Urinary bladder (tissue), 4 donors: ENCODE data around the gene TRIM44. TPM values are rescaled to one million over a fixed set of nuclear protein-coding genes. Genes with fewer than 3 reads are reported as not detected.
"Not testable (repeated sequence)": the region's sequence is repeated elsewhere in the genome, so short reads cannot be mapped to it uniquely, and the experiment has no call there.

Experiments used
- DNase-seq: peaks from one replicate; pipeline ENCODE4 v3.0.0-alpha.2; 2015; ENCODE audit errors: extremely low spot score
- H3K27ac ChIP-seq: one replicate; pipeline ENCODE4 v1.5.1; 2013; ENCODE audit warnings: low read depth, mild to moderate bottlenecking, moderate library complexity
- H3K36me3 ChIP-seq: one replicate; pipeline ENCODE4 v1.6.1; 2013; ENCODE audit warnings: mild to moderate bottlenecking, moderate library complexity; ENCODE audit not compliant: insufficient read depth
- H3K4me1 ChIP-seq: one replicate; pipeline ENCODE4 v1.6.1; 2013; ENCODE audit warnings: mild to moderate bottlenecking, moderate library complexity; ENCODE audit not compliant: insufficient read depth
- H3K4me3 ChIP-seq: one replicate; pipeline ENCODE4 v1.5.1; 2013; ENCODE audit warnings: low read depth, low read length
- WGBS: extraction: QIAGEN DNeasy Blood & Tissue Kit; methylation state at CpG from one replicate; pipeline ENCODE4 v1.1.7; 2013; 5-methylcytosine and 5-hydroxymethylcytosine counted together
- polyA plus RNA-seq: library from polyadenylated mRNA; stranded (reverse); fragments of 200-250 nt; gene quantifications from one replicate; pipeline ENCODE4 v1.2.3, GENCODE V29; 2013
- total RNA-seq: library from RNA; depleted of rRNA; stranded (reverse); fragments of >200 nt; gene quantifications from one replicate; pipeline ENCODE4 v1.2.3, GENCODE V29; 2014
- donor health status: healthy with polysubstance abuse.
- donor health status: healthy.

The TRIM44 gene
- total and polyA plus RNA-seq, 2 donors = 16.0 to 24.3 TPM

DNA sequence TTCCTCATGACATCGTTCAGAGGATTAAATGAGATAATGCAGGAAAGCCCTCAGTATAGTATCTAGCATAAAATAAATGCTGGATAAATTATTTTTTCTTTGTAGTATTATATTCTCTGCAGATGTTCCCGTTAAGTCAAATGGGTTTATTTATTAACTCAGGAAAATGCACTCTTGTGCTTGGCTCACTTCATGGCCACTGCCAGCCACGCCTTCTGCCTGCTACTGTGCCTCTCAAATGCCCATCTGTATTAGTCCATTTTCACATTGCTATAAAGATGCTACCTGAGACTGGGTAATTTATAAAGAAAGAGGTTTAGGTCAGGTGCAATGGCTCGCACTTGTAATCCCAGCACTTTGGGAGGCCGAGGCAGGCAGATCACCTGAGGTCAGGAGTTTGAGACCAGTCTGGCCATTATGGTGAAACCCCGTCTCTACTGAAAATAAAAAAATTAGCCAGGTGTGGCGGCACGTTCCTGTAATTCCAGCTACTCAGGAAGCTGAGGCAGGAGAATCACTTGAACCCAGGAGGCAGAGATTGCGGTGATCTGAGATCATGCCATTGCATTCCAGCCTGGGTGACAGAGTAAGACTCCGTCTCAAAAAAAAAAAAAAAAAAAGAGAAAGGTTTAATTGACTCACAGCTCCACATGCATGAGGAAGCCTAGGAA lies 176.3 kb downstream of the TRIM44 start:
- not testable (repeated sequence) for H3K4me1 ChIP-seq

DNA sequence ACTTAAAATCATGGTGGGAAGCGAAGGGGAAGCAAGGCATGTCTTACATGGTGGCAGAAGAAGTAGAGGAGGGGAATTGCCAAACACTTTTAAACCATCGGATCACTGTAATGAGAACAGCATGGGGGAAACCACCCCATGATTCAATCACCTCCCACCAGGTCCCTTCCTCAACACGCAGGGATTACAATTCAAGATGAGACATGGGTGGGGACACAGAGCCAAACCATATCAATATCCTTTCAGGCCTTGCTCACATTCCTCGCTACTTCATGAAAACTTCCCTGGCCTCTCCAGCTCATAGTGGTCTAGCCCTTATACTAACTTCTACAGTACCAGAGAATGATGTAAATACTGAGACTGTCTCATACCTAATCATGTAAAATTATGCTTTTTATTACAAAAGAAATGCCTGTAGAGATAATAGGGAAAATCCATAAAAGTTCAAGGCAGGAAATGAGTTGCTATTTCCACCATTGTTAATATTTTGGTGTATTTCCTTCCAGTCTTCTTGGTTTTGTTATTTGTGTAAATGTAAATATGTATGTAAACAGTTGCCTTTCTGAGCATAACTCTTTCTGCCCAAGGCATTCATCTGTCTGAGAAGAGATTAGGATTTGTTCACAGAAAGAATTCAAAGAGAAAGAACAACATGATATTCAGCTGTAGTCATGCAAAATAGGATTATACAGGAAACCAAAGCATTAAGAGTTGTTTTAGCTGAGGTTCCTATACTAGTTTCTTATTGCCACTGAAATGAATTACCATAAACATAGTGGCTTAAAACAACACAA lies 177.0 kb downstream of the TRIM44 start:
- no peaks in the 10 kb centered on the region for H3K36me3 ChIP-seq
- no peaks in the 10 kb centered on the region for H3K4me1 ChIP-seq
- no peak overlapping the region for H3K4me3 ChIP-seq
- no peak for DNase-seq
- WGBS = 95% methylated on average over 4 of the region's 4 CpGs
- no peak overlapping the region for H3K27ac ChIP-seq

More for the DNA sequence above, 176.3 kb downstream of the TRIM44 start:
- H3K27ac ChIP-seq, H3K4me3 ChIP-seq, DNase-seq, H3K36me3 ChIP-seq: not testable (repeated sequence)
- 92% methylated on average over 10 of the region's 10 CpGs for WGBS

DNA sequence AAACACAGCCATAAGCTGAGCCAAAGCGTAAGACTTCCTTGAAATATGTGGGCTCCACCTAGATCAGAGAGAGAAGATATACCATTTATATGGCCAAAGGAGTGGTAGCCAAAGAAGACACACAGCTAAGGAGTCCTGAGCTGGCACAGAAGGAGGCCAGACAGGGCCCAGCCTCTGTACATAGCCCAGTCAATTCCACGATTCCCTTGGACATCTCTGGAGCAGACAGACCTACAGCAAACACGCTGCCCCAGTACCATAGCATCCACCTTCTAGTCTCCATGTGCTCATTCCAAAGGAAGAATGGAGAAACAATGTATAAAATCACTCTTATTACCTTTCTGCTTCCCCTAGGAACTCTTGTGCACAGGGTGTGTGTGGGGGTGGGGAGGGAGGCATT lies 179.2 kb downstream of the TRIM44 start:
- Histone ChIP-seq H3K36me3 (no peaks in the 10 kb centered on the region), H3K4me1 (no peaks in the 10 kb centered on the region), H3K27ac (no peak overlapping the region), H3K4me3 (no peak overlapping the region)
- DNase-seq = no peak
- 92% methylated on average over 3 of the region's 3 CpGs for WGBS

DNA sequence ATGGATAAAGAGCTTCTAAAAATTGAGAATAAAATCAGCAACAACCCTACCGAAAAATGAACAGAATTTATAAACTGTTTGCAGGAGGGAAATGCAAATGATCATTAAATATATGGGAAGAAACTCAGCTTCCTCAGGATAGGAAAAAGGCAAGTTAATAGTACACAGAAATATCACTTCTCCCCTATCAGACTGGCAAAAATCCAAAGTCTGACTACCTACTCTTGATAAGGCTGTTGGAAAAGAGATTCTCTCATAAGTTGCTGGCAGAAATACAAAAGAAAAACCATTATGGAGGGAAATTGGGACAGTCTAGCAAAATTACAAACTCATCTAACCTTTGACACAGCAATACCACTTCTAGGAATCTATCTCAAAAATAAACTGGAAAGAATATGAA lies 180.4 kb downstream of the TRIM44 start:
- WGBS = 0% methylated on average over 1 of the region's 1 CpG
- H3K27ac ChIP-seq = no peak overlapping the region
- H3K36me3 ChIP-seq = no peaks in the 10 kb centered on the region
- no peak for DNase-seq
- H3K4me1 ChIP-seq = no peaks in the 10 kb centered on the region
- H3K4me3 ChIP-seq = no peak overlapping the region

DNA sequence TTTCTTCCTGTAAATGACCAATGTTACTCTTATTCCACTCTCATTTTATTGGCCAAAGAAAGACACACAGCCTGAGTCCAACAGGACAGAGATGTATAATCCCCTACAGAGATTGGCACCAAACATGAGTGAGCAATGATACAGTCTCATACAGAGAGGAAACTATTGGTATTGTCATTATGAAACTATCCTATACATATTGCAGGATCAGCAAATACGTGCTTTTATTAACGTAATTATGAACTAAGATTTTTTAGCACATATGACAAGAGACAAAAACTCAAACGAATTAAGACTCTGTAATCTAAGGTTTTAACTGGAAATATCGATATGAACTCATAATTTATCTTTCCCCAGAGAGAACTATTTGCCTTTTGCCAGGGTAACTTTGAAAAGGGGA lies 182.0 kb downstream of the TRIM44 start:
- DNase-seq = no peak
- WGBS = 68% methylated on average over 4 of the region's 4 CpGs
- Histone ChIP-seq H3K4me1 (no peaks in the 10 kb centered on the region), H3K27ac (no peak overlapping the region), H3K36me3 (no peaks in the 10 kb centered on the region), H3K4me3 (no peak overlapping the region)

DNA sequence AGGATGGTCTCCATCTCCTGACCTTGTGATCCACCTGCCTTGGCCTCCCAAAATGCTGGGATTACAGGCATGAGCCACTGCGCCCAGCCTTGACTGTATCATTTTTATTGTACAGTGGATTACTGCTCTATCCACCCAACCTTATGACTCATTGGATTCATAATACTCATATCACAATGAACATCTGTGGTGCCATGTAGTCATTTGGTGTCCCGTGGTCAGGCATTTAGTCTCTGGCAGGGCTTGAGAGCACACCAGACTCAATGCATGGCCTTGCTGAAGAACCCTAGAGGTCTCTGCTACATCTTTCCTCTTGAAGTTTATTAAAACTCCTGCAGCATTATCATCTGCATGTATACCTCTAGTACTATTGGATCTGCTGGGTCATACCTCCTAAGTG lies 183.3 kb downstream of the TRIM44 start:
- WGBS = 86% methylated on average over 2 of the region's 2 CpGs
- no peak for DNase-seq
- Histone ChIP-seq H3K4me1 (no peaks in the 10 kb centered on the region), H3K4me3 (no peak overlapping the region), H3K27ac (no peak overlapping the region), H3K36me3 (no peaks in the 10 kb centered on the region)

DNA sequence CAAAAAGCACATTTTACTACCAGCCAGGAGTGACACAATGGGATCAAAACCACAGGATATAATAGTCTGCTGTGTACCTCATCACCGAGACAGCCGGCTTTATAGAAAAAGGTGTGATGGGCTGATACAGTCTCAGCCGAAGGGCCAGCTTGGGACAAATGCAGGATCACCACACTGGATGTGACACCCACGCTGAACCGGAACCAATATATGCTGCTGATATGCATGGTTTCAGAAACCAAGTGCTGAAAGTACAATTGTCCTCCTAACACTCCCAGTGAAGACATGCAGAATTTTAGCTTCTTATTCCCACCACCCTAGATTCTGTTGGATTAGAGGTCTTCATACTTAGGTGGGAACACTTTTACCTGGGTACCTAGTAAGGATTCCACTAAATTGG lies 184.3 kb downstream of the TRIM44 start:
- H3K4me1 ChIP-seq = no peaks in the 10 kb centered on the region
- WGBS = 89% methylated on average over 5 of the region's 5 CpGs
- H3K36me3 ChIP-seq = no peaks in the 10 kb centered on the region
- no peak overlapping the region for H3K27ac ChIP-seq
- H3K4me3 ChIP-seq = no peak overlapping the region
- no peak for DNase-seq

DNA sequence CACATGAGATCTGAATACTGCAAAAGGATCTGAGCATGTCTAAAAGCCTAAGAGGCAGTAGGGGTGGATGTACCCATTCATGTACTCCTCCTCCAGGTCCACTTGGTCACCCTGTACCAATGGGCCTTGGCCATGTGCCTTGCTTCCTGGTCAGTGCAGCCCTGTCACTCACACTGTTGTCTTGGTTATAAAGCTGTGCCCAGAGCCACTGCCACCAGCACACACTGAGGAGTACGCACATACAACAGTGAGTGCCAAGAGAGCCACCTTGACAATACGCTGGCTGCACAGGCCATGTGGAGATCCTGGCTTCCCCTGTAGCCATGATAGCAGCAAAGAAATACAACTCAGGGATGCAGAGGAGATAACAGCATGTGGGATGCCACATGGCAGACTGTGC lies 184.9 kb downstream of the TRIM44 start:
- no peak for DNase-seq
- Histone ChIP-seq H3K36me3 (no peaks in the 10 kb centered on the region), H3K4me1 (no peaks in the 10 kb centered on the region), H3K4me3 (no peak overlapping the region), H3K27ac (no peak overlapping the region)
- WGBS = 66% methylated on average over 2 of the region's 2 CpGs

DNA sequence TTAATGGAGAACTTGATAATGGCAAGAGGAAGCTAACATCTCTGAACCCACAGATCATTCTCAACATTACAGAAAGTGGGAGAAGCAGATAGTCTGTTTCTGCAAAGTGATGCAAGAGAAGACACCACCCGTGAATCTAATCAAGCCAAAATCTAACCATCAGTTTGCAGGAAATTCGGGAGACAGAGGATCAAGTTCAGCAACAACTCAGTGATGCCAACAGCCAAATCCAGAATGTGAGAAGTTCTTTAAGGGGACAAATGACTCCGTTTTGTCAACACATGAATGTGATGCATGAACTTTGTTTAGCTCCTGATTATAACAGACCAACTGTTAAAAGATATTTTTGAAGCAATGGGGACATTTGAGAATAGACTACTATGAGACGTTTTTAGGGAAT lies 186.0 kb downstream of the TRIM44 start:
- Histone ChIP-seq H3K4me1 (no peaks in the 10 kb centered on the region), H3K27ac (no peak overlapping the region), H3K4me3 (no peak overlapping the region), H3K36me3 (no peaks in the 10 kb centered on the region)
- DNase-seq = no peak
- WGBS = 55% methylated on average over 4 of the region's 4 CpGs

DNA sequence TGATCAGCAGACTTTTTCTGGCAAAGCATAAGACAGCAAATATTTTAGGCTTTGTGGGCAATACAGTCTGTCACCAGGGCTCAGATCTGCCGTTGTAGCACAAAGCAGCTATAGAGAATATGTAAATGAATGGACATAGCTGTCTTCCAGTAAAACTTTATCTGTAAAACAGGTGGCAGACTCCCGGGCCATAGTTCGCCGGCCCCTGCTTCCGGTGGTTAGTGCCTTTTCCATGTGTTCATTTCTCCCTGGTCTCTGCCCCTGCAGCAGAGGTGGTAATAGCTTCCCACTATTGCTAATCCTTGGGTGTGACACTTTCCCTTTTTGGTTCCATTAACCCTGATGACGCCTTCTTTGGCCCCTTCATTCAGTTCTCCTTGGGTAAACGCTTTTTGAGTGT lies 187.6 kb downstream of the TRIM44 start:
- 85% methylated on average over 7 of the region's 7 CpGs for WGBS
- H3K4me3 ChIP-seq = no peak overlapping the region

DNA sequence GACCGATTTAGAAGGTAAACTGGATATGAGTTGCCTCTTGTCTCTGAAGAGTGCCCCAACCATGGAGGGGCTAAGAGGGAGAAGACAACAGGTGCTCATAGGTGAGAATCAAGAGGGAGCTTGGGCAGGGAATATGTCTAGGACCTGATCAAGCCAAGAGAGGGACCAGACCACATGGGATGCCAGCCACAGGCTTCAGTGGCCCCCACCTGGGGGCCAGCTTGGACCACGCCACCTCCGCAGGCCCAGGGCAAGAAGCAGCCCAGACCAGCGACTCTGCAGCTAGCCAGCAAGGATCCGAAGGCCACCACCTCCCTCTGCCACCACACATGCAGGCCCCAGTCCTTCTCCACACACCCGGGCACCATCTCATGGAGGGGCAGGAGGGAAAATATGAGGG lies 188.8 kb downstream of the TRIM44 start:
- Histone ChIP-seq H3K4me3 (no peak overlapping the region), H3K27ac (no peak overlapping the region), H3K4me1 (no peaks in the 10 kb centered on the region), H3K36me3 (no peaks in the 10 kb centered on the region)
- 96% methylated on average over 6 of the region's 6 CpGs for WGBS
- no peak for DNase-seq

More for the DNA sequence above, 187.6 kb downstream of the TRIM44 start:
- Histone ChIP-seq H3K27ac (no peak overlapping the region), H3K4me1 (no peaks in the 10 kb centered on the region), H3K36me3 (no peaks in the 10 kb centered on the region)
- no peak for DNase-seq

DNA sequence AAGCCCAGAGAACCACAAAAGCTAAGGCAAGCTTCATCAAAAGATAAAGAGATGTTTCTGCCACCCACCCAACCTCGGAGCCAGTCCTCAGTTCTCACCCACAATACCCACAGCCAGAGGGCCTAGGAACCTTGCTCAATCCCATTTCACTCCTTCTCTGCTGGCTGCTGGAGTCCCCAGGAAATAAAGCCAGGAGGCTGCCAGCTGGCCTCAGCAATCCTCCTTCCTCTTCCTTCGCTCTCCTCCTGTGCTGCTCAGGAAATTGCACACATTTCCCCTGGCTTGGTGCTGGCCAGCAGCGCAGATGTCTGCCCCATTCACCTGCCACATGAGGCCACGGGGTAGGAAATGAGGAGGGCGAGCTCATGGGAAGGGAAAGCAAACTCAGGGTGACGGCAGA lies 189.5 kb downstream of the TRIM44 start:
- 74% methylated on average over 6 of the region's 6 CpGs for WGBS
- no peaks in the 10 kb centered on the region for H3K4me1 ChIP-seq
- H3K27ac ChIP-seq = no peak overlapping the region
- no peak for DNase-seq
- H3K4me3 ChIP-seq = no peak overlapping the region
- H3K36me3 ChIP-seq = no peaks in the 10 kb centered on the region

DNA sequence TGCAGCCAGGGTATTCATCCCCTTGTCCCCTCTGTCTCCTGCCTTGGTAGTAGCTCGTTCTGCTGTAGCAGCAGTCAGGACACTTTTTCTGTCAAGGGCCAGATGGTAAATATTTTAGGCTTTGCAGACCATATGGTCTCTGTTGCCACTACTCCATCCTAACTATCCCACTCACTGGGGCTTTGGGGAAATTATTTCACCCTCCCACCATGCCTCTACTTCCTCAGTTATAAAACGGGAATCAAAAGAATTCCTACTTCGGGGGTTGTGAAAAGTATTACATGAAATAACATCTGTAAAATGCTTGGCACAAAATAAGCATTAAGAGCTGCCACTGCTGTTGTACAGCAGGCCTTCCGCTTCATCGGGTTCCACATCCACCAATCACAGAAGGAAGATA lies 191.4 kb downstream of the TRIM44 start:
- 56% methylated on average over 5 of the region's 5 CpGs for WGBS
- H3K4me3 ChIP-seq = no peak overlapping the region
- no peaks in the 10 kb centered on the region for H3K36me3 ChIP-seq
- H3K27ac ChIP-seq = no peak overlapping the region
- no peaks in the 10 kb centered on the region for H3K4me1 ChIP-seq
- DNase-seq = no peak

DNA sequence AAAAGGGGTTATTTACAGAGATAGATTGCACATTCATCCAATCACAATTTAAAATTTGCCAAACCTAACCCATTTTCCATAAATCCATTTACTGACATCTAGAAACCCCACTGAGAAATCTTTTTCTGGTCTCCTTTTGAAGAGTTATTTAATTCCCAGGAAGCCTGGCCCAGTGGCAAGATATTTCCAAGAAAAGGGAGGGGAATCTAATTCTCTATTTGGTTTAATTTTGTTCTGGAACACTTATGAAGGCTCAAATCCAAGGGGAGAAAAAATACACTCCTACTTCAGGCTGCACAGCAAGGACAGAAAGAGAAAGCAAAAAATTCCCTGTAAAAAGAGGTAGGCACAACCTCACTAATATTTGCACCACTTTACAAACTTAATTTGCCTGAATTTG lies 193.1 kb downstream of the TRIM44 start:
- Histone ChIP-seq H3K4me1 (no peaks in the 10 kb centered on the region), H3K4me3 (no peak overlapping the region), H3K27ac (no peak overlapping the region), H3K36me3 (no peaks in the 10 kb centered on the region)
- DNase-seq = no peak
